HepG2 (cell line): Measurements from ENCODE around the gene ABCC3. TPM values are rescaled to one million over a fixed set of nuclear protein-coding genes. Genes with fewer than 3 reads are reported as not detected.

Experiments used
- ARNT2 ChIP-seq: sonication (generic); formaldehyde crosslinking; IDR thresholded peaks from 2 replicates; pipeline ENCODE4 v1.8.0; 2022; ENCODE audit warnings: mild to moderate bottlenecking, low read depth, missing genetic modification reagents, moderate library complexity
- ETV5 ChIP-seq: IDR thresholded peaks from 2 replicates; pipeline ENCODE4 v1.6.1; 2018; ENCODE audit warnings: missing biosample characterization, missing genetic modification reagents, inconsistent platforms, borderline replicate concordance
- FOXM1 ChIP-seq: sonication (generic); formaldehyde crosslinking; IDR thresholded peaks from 2 replicates; pipeline ENCODE4 v1.5.0; 2020; ENCODE audit warnings: missing genetic modification reagents
- GABPB1 ChIP-seq: IDR thresholded peaks from 2 replicates; pipeline ENCODE4 v1.6.1; 2016; ENCODE audit warnings: mild to moderate bottlenecking, missing genetic modification reagents, moderate library complexity, missing compliant biosample characterization
- KDM2A ChIP-seq: sonication (generic); formaldehyde crosslinking; IDR thresholded peaks from 2 replicates; pipeline ENCODE4 v1.4.0; 2020; ENCODE audit warnings: low read depth, missing genetic modification reagents, borderline replicate concordance
- KDM5B ChIP-seq: sonication (generic); formaldehyde crosslinking; IDR thresholded peaks from 2 replicates; pipeline ENCODE4 v1.4.0; 2020; ENCODE audit warnings: missing genetic modification reagents, mild to moderate bottlenecking, borderline replicate concordance
- MIER3 ChIP-seq: IDR thresholded peaks from 2 replicates; pipeline ENCODE4 v1.6.1; 2016; ENCODE audit warnings: missing compliant biosample characterization, borderline replicate concordance
- MYC ChIP-seq: sonication (generic); formaldehyde crosslinking; IDR thresholded peaks from 2 replicates; pipeline ENCODE4 v1.9.0; 2021; ENCODE audit warnings: missing genetic modification reagents, borderline replicate concordance
- ZNF350 ChIP-seq: sonication (generic); formaldehyde crosslinking; IDR thresholded peaks from 2 replicates; pipeline ENCODE4 v1.4.0; 2020; ENCODE audit warnings: mild to moderate bottlenecking, low read depth, missing genetic modification reagents, borderline replicate concordance
- ZNF431 ChIP-seq: sonication (generic); formaldehyde crosslinking; IDR thresholded peaks from 2 replicates; pipeline ENCODE4 v1.9.0; 2022; ENCODE audit warnings: missing genetic modification reagents, low read depth, mild to moderate bottlenecking, borderline replicate concordance
- ZNF569 ChIP-seq: sonication (generic); formaldehyde crosslinking; IDR thresholded peaks from 2 replicates; pipeline ENCODE4 v1.5.0; 2020; ENCODE audit warnings: mild to moderate bottlenecking, missing genetic modification reagents, moderate library complexity, borderline replicate concordance
- polyA plus RNA-seq, 8 experiments: library from polyadenylated mRNA; depleted of rRNA in 3 of 8; stranded (reverse) in 7 of 8; unstranded in 1 of 8; fragments of >200 nt; fragmentation: Illumina TruSeq in 4 of 8; extraction: Trizol in 4 of 8; gene quantifications; 2 replicates each; pipeline versions ENCODE4 v1.2.1 to v1.2.3, GENCODE V29; 2011 to 2016; ENCODE audit warnings: low read depth in 4 of 8, missing spikeins in 1 of 8, mixed read lengths in 1 of 8; ENCODE audit not compliant: insufficient read depth in 1 of 8
- total RNA-seq, 5 experiments: library from RNA; depleted of rRNA; stranded (reverse); fragments of >200 nt; fragmentation: Illumina TruSeq; extraction: Trizol; gene quantifications; 2 replicates each; pipeline ENCODE4 v1.2.3, GENCODE V29; 2016; ENCODE audit warnings: low read depth in 1 of 5
- TF ChIP-seq, protein P1 (sequence below): sonication (generic); formaldehyde crosslinking; IDR thresholded peaks from 2 replicates; pipeline ENCODE4 v1.8.0; 2022; ENCODE audit warnings: mild to moderate bottlenecking, missing genetic modification reagents; ENCODE audit not compliant: insufficient replicate concordance
- TF ChIP-seq, protein P2 (sequence below): sonication (generic); formaldehyde crosslinking; IDR thresholded peaks from 2 replicates; pipeline ENCODE4 v1.4.0; 2020; ENCODE audit warnings: low read depth, missing genetic modification reagents
- TF ChIP-seq, protein P3 (sequence below): sonication (generic); formaldehyde crosslinking; IDR thresholded peaks from 2 replicates; pipeline ENCODE4 v1.5.0; 2020; ENCODE audit warnings: mild to moderate bottlenecking, missing genetic modification reagents, borderline replicate concordance
- TF ChIP-seq, protein P4 (sequence below): sonication (generic); formaldehyde crosslinking; IDR thresholded peaks from 2 replicates; pipeline ENCODE4 v1.8.1; 2023; ENCODE audit warnings: missing genetic modification reagents, mild to moderate bottlenecking, borderline replicate concordance
- TF ChIP-seq, protein P5 (sequence below): sonication (generic); formaldehyde crosslinking; IDR thresholded peaks from 2 replicates; pipeline ENCODE4 v1.4.0; 2020; ENCODE audit warnings: mild to moderate bottlenecking, missing genetic modification reagents
- TF ChIP-seq, protein P6 (sequence below): sonication (generic); formaldehyde crosslinking; IDR thresholded peaks from 2 replicates; pipeline ENCODE4 v1.4.0; 2020; ENCODE audit warnings: missing genetic modification reagents

The ABCC3 gene
- total and polyA plus RNA-seq, 2 of the 13 experiments (the other 11 are each of a cell fraction or from before 2014, with no cell fraction given) = 25.2 to 50.7 TPM

DNA sequence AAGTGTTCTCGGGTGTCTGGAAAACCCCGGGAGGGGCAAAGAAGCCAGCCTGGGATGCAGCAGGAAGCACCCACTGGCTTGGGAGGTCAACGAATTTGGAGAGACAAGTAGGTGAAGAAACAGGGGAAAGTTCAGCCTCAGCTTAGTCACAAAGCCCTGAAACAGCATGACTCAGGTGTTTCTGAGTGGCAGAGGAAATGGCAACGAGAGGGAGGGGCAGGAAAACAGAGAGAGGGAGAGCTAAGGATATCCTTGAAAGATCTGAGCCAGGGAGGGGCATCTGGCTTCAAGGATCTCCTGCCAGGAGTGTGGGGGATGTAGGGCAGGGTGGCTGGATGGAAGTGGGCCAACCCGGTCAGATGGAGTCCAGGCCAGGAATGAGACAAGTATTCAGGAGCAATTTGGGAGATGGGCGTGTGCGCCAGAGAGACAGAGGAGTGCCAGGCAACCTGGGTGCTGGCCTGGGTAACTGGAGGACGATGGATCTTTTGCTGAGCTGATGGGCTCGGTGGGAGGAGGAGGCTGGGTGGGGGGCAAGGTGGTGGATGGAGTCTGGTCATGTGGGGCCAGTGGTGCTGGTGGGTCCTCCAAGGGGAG is 27.2 kb downstream of the ABCC3 start (continued):
- TF ChIP-seq, protein P1, sequence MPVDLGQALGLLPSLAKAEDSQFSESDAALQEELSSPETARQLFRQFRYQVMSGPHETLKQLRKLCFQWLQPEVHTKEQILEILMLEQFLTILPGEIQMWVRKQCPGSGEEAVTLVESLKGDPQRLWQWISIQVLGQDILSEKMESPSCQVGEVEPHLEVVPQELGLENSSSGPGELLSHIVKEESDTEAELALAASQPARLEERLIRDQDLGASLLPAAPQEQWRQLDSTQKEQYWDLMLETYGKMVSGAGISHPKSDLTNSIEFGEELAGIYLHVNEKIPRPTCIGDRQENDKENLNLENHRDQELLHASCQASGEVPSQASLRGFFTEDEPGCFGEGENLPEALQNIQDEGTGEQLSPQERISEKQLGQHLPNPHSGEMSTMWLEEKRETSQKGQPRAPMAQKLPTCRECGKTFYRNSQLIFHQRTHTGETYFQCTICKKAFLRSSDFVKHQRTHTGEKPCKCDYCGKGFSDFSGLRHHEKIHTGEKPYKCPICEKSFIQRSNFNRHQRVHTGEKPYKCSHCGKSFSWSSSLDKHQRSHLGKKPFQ = peak; percentile 32
- TF ChIP-seq KDM5B (CRISPR knock-in tag) (peak; percentile 40; the same call in 1 of the 2 replicates), GABPB1 (peak; percentile 53; the same call in 1 of the 2 replicates), ZNF431 (CRISPR knock-in tag) (no peak), ZNF350 (CRISPR knock-in tag) (0 out of 2 replicates have a peak, but pooled peaks have one; percentile 26), ETV5 (peak; percentile 93), KDM2A (CRISPR knock-in tag) (peak; percentile 63), MIER3 (CRISPR knock-in tag) (peak; percentile 22; the same call in 1 of the 2 replicates), MYC (CRISPR knock-in tag) (peak; percentile 20; the same call in 1 of the 2 replicates), ZNF569 (CRISPR knock-in tag) (no peak), FOXM1 (CRISPR knock-in tag) (no peak), ARNT2 (CRISPR knock-in tag) (peak; percentile 62)
- TF ChIP-seq, protein P2, sequence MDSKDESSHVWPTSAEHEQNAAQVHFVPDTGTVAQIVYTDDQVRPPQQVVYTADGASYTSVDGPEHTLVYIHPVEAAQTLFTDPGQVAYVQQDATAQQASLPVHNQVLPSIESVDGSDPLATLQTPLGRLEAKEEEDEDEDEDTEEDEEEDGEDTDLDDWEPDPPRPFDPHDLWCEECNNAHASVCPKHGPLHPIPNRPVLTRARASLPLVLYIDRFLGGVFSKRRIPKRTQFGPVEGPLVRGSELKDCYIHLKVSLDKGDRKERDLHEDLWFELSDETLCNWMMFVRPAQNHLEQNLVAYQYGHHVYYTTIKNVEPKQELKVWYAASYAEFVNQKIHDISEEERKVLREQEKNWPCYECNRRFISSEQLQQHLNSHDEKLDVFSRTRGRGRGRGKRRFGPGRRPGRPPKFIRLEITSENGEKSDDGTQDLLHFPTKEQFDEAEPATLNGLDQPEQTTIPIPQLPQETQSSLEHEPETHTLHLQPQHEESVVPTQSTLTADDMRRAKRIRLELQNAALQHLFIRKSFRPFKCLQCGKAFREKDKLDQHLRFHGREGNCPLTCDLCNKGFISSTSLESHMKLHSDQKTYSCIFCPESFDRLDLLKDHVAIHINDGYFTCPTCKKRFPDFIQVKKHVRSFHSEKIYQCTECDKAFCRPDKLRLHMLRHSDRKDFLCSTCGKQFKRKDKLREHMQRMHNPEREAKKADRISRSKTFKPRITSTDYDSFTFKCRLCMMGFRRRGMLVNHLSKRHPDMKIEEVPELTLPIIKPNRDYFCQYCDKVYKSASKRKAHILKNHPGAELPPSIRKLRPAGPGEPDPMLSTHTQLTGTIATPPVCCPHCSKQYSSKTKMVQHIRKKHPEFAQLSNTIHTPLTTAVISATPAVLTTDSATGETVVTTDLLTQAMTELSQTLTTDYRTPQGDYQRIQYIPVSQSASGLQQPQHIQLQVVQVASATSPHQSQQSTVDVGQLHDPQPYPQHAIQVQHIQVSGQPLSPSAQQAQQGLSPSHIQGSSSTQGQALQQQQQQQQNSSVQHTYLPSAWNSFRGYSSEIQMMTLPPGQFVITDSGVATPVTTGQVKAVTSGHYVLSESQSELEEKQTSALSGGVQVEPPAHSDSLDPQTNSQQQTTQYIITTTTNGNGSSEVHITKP (CRISPR knock-in tag) = peak; percentile 60; the same call in 1 of the 2 replicates
- TF ChIP-seq, protein P3, sequence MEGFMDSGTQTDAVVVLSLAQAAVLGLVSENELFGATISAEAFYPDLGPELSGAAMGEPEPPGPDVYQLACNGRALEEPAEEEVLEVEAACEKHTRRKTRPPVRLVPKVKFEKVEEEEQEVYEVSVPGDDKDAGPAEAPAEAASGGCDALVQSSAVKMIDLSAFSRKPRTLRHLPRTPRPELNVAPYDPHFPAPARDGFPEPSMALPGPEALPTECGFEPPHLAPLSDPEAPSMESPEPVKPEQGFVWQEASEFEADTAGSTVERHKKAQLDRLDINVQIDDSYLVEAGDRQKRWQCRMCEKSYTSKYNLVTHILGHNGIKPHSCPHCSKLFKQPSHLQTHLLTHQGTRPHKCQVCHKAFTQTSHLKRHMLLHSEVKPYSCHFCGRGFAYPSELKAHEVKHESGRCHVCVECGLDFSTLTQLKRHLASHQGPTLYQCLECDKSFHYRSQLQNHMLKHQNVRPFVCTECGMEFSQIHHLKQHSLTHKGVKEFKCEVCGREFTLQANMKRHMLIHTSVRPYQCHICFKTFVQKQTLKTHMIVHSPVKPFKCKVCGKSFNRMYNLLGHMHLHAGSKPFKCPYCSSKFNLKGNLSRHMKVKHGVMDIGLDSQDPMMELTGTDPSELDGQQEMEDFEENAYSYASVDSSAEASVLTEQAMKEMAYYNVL = 0 out of 2 replicates have a peak, but pooled peaks have one; percentile 6
- TF ChIP-seq, protein P4, sequence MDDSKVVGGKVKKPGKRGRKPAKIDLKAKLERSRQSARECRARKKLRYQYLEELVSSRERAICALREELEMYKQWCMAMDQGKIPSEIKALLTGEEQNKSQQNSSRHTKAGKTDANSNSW = peak; percentile 69; the same call in 1 of the 2 replicates
- TF ChIP-seq, protein P5, sequence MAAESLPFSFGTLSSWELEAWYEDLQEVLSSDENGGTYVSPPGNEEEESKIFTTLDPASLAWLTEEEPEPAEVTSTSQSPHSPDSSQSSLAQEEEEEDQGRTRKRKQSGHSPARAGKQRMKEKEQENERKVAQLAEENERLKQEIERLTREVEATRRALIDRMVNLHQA (CRISPR knock-in tag) = 0 out of 2 replicates have a peak, but pooled peaks have one; percentile 56
- TF ChIP-seq, protein P6, sequence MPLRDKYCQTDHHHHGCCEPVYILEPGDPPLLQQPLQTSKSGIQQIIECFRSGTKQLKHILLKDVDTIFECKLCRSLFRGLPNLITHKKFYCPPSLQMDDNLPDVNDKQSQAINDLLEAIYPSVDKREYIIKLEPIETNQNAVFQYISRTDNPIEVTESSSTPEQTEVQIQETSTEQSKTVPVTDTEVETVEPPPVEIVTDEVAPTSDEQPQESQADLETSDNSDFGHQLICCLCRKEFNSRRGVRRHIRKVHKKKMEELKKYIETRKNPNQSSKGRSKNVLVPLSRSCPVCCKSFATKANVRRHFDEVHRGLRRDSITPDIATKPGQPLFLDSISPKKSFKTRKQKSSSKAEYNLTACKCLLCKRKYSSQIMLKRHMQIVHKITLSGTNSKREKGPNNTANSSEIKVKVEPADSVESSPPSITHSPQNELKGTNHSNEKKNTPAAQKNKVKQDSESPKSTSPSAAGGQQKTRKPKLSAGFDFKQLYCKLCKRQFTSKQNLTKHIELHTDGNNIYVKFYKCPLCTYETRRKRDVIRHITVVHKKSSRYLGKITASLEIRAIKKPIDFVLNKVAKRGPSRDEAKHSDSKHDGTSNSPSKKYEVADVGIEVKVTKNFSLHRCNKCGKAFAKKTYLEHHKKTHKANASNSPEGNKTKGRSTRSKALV (CRISPR knock-in tag) = no peak
